Lung microvascular endothelial cell (primary cell): Measurements from ENCODE around the gene PAX8. TPM values are rescaled to one million over a fixed set of nuclear protein-coding genes. Genes with fewer than 3 reads are reported as not detected.
"Not testable (repeated sequence)": the region's sequence is repeated elsewhere in the genome, so short reads cannot be mapped to it uniquely, and the experiment has no call there.

ENCODE experiments used
- DNase-seq, 2 donors: peaks; one replicate each; pipeline versions ENCODE4 v3.0.0 to v3.0.0-alpha.2; 2010; ENCODE audit warnings: low read depth in 2 of 2
- total RNA-seq: library from RNA; depleted of rRNA; stranded (reverse); fragments of >200 nt; gene quantifications from 2 replicates; pipeline ENCODE4 v1.2.1, GENCODE V29; 2014

PAX8 gene
- total RNA-seq, 1 donor from 2014 or later = under 0.01 TPM

GRCh38 chr2:113291191-113291590, 12.5 kb upstream of the PAX8 start:
- DNase-seq = no peak

GRCh38 chr2:113288674-113289149, 10.0 kb upstream of the PAX8 start:
- not testable (repeated sequence) for DNase-seq

- not testable (repeated sequence) for DNase-seq
Measured at GRCh38 chr2:113288117-113288673, 9.5 kb upstream of the PAX8 start.

GRCh38 chr2:113285816-113286215, 7.1 kb upstream of the PAX8 start:
- DNase-seq = no peak

- peak; percentile 23 to 24 for DNase-seq
Measured at GRCh38 chr2:113284999-113285398, 6.3 kb upstream of the PAX8 start.

GRCh38 chr2:113284476-113284875, 5.8 kb upstream of the PAX8 start:
- DNase-seq = peak in 1 of 2 donors; percentile 3

GRCh38 chr2:113283704-113284284, 5.1 kb upstream of the PAX8 start:
- DNase-seq = peak; percentile 55 to 61

GRCh38 chr2:113282747-113283533, 4.2 kb upstream of the PAX8 start:
- peak in 1 of 2 donors; percentile 20 for DNase-seq

GRCh38 chr2:113281910-113282746, 3.4 kb upstream of the PAX8 start:
- DNase-seq = no peak

- no peak for DNase-seq
Measured at GRCh38 chr2:113278073-113278741, 514 bp downstream of the PAX8 start.

GRCh38 chr2:113277474-113278072, 1.1 kb downstream of the PAX8 start:
- no peak for DNase-seq

GRCh38 chr2:113276761-113277425, 1.8 kb downstream of the PAX8 start:
- DNase-seq = no peak

- DNase-seq = no peak
Measured at GRCh38 chr2:113276216-113276760, 2.4 kb downstream of the PAX8 start.

- DNase-seq = no peak
Measured at GRCh38 chr2:113275556-113276215, 3.0 kb downstream of the PAX8 start.

GRCh38 chr2:113274432-113274831, 4.3 kb downstream of the PAX8 start:
- no peak for DNase-seq

GRCh38 chr2:113273981-113274380, 4.7 kb downstream of the PAX8 start:
- no peak for DNase-seq

GRCh38 chr2:113273027-113273551, 5.6 kb downstream of the PAX8 start:
- DNase-seq = no peak

GRCh38 chr2:113272477-113272876, 6.2 kb downstream of the PAX8 start:
- DNase-seq = no peak
